ENCODE results near the gene LGALS13.

The LGALS13 gene

GRCh38 chr19:39613597-39613996, 11.3 kb downstream of the LGALS13 start:
- no peak overlapping the region for H3K27ac ChIP-seq (ENCODE audit: low read depth, low read length)
- H3F3A ChIP-seq (ENCODE audit: control insufficient read depth, insufficient read depth) = no peaks in the 10 kb centered on the region
- TF ChIP-seq CTCF (IDR thresholded peaks at IDR 0.05; ENCODE audit: low read depth, low read length, poor library complexity, severe bottlenecking) (no peak), EZH2phosphoT487 (IDR thresholded peaks at IDR 0.05; ENCODE audit: borderline replicate concordance, low read length) (no peak)
- H3K4me2 ChIP-seq (ENCODE audit: low read length) = no peak overlapping the region
- no peak overlapping the region for H3K4me3 ChIP-seq (ENCODE audit: low read length)
- no peaks in the 10 kb centered on the region for H3K4me1 ChIP-seq (ENCODE audit: control insufficient read depth, low read length)
- no peaks in the 10 kb centered on the region for H4K20me1 ChIP-seq (ENCODE audit: control insufficient read depth, insufficient read depth, low read depth, low read length)
- peaks cover 4% of the 10 kb centered on the region; the same call in 1 of the 2 replicates for H3K27me3 ChIP-seq (ENCODE audit: control insufficient read depth, low read length)
- no peaks in the 10 kb centered on the region for H3K36me3 ChIP-seq (ENCODE audit: control insufficient read depth, low read length)
- peaks cover 7% of the 10 kb centered on the region; the same call in 1 of the 2 replicates for H3K9me3 ChIP-seq (ENCODE audit: control insufficient read depth, insufficient read depth, low read length)
- H3K9me2 ChIP-seq (replicated peaks; ENCODE audit: control insufficient read depth, low read length) = no peaks in the 10 kb centered on the region
- H3K79me2 ChIP-seq (ENCODE audit: control insufficient read depth, low read length) = no peaks in the 10 kb centered on the region

- H4K20me1 ChIP-seq (ENCODE audit: control insufficient read depth, insufficient read depth, low read depth, low read length) = no peaks in the 10 kb centered on the region
- no peaks in the 10 kb centered on the region for H3K4me1 ChIP-seq (ENCODE audit: control insufficient read depth, low read length)
- TF ChIP-seq CTCF (IDR thresholded peaks at IDR 0.05; ENCODE audit: low read depth, low read length, poor library complexity, severe bottlenecking) = no peak
- TF ChIP-seq EZH2phosphoT487 (IDR thresholded peaks at IDR 0.05; ENCODE audit: borderline replicate concordance, low read length) = no peak
Observed at GRCh38 chr19:39617745-39618144, 15.4 kb downstream of the LGALS13 start.

GRCh38 chr19:39623946-39624345, 21.6 kb downstream of the LGALS13 start:
- H3K4me1 ChIP-seq (ENCODE audit: control insufficient read depth, low read length) = no peaks in the 10 kb centered on the region
- no peaks in the 10 kb centered on the region for H3F3A ChIP-seq (ENCODE audit: control insufficient read depth, insufficient read depth)
- no peak overlapping the region for H3K4me3 ChIP-seq (ENCODE audit: low read length)
- H3K9me3 ChIP-seq (ENCODE audit: control insufficient read depth, insufficient read depth, low read length) = no peaks in the 10 kb centered on the region
- H3K27me3 ChIP-seq (ENCODE audit: control insufficient read depth, low read length) = peaks cover 6% of the 10 kb centered on the region
- no peaks in the 10 kb centered on the region for H3K79me2 ChIP-seq (ENCODE audit: control insufficient read depth, low read length)
- no peaks in the 10 kb centered on the region for H3K9me2 ChIP-seq (replicated peaks; ENCODE audit: control insufficient read depth, low read length)
- no peaks in the 10 kb centered on the region for H3K36me3 ChIP-seq (ENCODE audit: control insufficient read depth, low read length)
- H4K20me1 ChIP-seq (ENCODE audit: control insufficient read depth, insufficient read depth, low read depth, low read length) = no peaks in the 10 kb centered on the region
- no peak overlapping the region for H3K4me2 ChIP-seq (ENCODE audit: low read length)
- TF ChIP-seq CTCF (IDR thresholded peaks at IDR 0.05; ENCODE audit: low read depth, low read length, poor library complexity, severe bottlenecking) = no peak
- no peak for TF ChIP-seq EZH2phosphoT487 (IDR thresholded peaks at IDR 0.05; ENCODE audit: borderline replicate concordance, low read length)
- H3K27ac ChIP-seq (ENCODE audit: low read depth, low read length) = no peak overlapping the region

More at GRCh38 chr19:39617745-39618144, 15.4 kb downstream of the LGALS13 start:
- H3F3A ChIP-seq (ENCODE audit: control insufficient read depth, insufficient read depth) = no peaks in the 10 kb centered on the region
- H3K79me2 ChIP-seq (ENCODE audit: control insufficient read depth, low read length) = no peaks in the 10 kb centered on the region
- no peaks in the 10 kb centered on the region for H3K36me3 ChIP-seq (ENCODE audit: control insufficient read depth, low read length)
- no peak overlapping the region for H3K4me3 ChIP-seq (ENCODE audit: low read length)
- H3K27me3 ChIP-seq (ENCODE audit: control insufficient read depth, low read length) = peaks cover 4% of the 10 kb centered on the region; the same call in 1 of the 2 replicates
- peaks cover 7% of the 10 kb centered on the region; the same call in 1 of the 2 replicates for H3K9me3 ChIP-seq (ENCODE audit: control insufficient read depth, insufficient read depth, low read length)
- H3K4me2 ChIP-seq (ENCODE audit: low read length) = no peak overlapping the region
- no peak overlapping the region for H3K27ac ChIP-seq (ENCODE audit: low read depth, low read length)
- H3K9me2 ChIP-seq (replicated peaks; ENCODE audit: control insufficient read depth, low read length) = no peaks in the 10 kb centered on the region

Measured in DOHH2 (cell line).